ENCODE measurements around the gene KCNJ14.

DNA sequence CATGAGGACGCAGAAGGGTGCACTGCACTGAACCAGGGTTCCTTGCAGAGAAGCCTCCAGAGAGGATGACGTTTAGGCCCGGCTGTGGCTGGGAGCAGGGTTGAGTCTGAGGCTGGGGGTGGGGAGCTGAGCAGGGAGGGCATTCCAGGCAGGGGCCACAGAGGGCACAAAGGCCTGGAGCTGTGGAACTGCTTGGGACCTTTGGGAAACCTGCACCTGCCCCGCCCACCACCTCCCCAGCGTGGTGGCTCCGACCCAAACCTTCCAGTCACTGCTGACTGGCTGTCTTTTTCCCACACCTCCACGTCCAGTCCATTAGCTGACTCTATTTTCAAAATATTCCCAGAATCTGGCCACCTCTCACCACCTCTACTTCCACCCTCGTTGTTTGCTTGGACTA, 61.2 kb downstream of the KCNJ14 start:
- no peak for TF ChIP-seq EZH2 (IDR thresholded peaks at IDR 0.05; ENCODE audit: low read length, unreplicated experiment)
- TF ChIP-seq, protein P1, sequence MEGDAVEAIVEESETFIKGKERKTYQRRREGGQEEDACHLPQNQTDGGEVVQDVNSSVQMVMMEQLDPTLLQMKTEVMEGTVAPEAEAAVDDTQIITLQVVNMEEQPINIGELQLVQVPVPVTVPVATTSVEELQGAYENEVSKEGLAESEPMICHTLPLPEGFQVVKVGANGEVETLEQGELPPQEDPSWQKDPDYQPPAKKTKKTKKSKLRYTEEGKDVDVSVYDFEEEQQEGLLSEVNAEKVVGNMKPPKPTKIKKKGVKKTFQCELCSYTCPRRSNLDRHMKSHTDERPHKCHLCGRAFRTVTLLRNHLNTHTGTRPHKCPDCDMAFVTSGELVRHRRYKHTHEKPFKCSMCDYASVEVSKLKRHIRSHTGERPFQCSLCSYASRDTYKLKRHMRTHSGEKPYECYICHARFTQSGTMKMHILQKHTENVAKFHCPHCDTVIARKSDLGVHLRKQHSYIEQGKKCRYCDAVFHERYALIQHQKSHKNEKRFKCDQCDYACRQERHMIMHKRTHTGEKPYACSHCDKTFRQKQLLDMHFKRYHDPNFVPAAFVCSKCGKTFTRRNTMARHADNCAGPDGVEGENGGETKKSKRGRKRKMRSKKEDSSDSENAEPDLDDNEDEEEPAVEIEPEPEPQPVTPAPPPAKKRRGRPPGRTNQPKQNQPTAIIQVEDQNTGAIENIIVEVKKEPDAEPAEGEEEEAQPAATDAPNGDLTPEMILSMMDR (conservative IDR thresholded peaks at IDR 0.05; ENCODE audit: low read depth, low read length), result no peak

Data from PC-3 (cell line).